GM12872 (cell line): ENCODE measurements around the gene GARIN3.

ENCODE experiments used
- CTCF ChIP-seq: IDR thresholded peaks from 3 replicates; pipeline ENCODE4 v1.5.1; 2011; ENCODE audit warnings: low read depth, mild to moderate bottlenecking, low read length, moderate library complexity; ENCODE audit not compliant: insufficient read depth

GARIN3 gene

GRCh38 chr5:157167214-157167621 lies 1.2 kb upstream of the GARIN3 start:
- TF ChIP-seq CTCF = no peak

- TF ChIP-seq CTCF = no peak
Measured at GRCh38 chr5:157165668-157166067, 396 bp downstream of the GARIN3 start.

- TF ChIP-seq CTCF = no peak
Measured at GRCh38 chr5:157165261-157165660, 803 bp downstream of the GARIN3 start.

- TF ChIP-seq CTCF = no peak
Measured at GRCh38 chr5:157164521-157164920, 1.5 kb downstream of the GARIN3 start.

- TF ChIP-seq CTCF = no peak
Measured at GRCh38 chr5:157162919-157163510, 3.0 kb downstream of the GARIN3 start.

- no peak for TF ChIP-seq CTCF
Measured at GRCh38 chr5:157161996-157162395, 4.1 kb downstream of the GARIN3 start.

- TF ChIP-seq CTCF = no peak
Measured at GRCh38 chr5:157160001-157160400, 6.1 kb downstream of the GARIN3 start.
